BJ (cell line): ENCODE results near the gene HS3ST1. TPM values are rescaled to one million over a fixed set of nuclear protein-coding genes. Genes with fewer than 3 reads are reported as not detected.

Experiments
- CTCF ChIA-PET: fragments of 350-600 bp; formaldehyde crosslinking; extraction: SDS; loops from one replicate; lab custom pipeline; 2021; ENCODE audit warnings: antibody characterized with exemption, inconsistent platforms; lab: Yijun Ruan, JAX
- POLR2A ChIA-PET: fragments of 300-600 bp; sonication (Branson Sonifier 250); formaldehyde crosslinking; extraction: SDS; loops from one replicate; lab custom pipeline; 2021; ENCODE audit warnings: antibody characterized with exemption; lab: Charles Lee
- DNase-seq: peaks from one replicate; pipeline ENCODE4 v3.0.0-alpha.2; 2011; ENCODE audit warnings: low read depth
- H3K27me3 ChIP-seq: 2 replicates; pipeline ENCODE4 v1.6.0; 2011; ENCODE audit warnings: low read length; ENCODE audit not compliant: control insufficient read depth, insufficient read depth
- H3K36me3 ChIP-seq: 2 replicates; pipeline ENCODE4 v1.5.1; 2011; ENCODE audit warnings: low read length; ENCODE audit not compliant: control insufficient read depth, insufficient read depth
- H3K4me3 ChIP-seq: 2 replicates; pipeline ENCODE4 v1.5.1; 2011; ENCODE audit warnings: low read depth, mild to moderate bottlenecking, control low read depth, low read length
- polyA plus RNA-seq: library from polyadenylated mRNA; depleted of rRNA; stranded (reverse); fragments of >200 nt; gene quantifications from 2 replicates; pipeline ENCODE4 v1.2.3, GENCODE V29; 2011
- TF ChIP-seq, protein P1 (sequence below): IDR thresholded peaks from 2 replicates; pipeline ENCODE4 v1.5.1; 2011; ENCODE audit warnings: low read depth, mild to moderate bottlenecking, control low read depth, inconsistent platforms, low read length, moderate library complexity; ENCODE audit not compliant: insufficient read depth

Gene HS3ST1
- polyA plus RNA-seq, 1 experiment = not detected

DNA sequence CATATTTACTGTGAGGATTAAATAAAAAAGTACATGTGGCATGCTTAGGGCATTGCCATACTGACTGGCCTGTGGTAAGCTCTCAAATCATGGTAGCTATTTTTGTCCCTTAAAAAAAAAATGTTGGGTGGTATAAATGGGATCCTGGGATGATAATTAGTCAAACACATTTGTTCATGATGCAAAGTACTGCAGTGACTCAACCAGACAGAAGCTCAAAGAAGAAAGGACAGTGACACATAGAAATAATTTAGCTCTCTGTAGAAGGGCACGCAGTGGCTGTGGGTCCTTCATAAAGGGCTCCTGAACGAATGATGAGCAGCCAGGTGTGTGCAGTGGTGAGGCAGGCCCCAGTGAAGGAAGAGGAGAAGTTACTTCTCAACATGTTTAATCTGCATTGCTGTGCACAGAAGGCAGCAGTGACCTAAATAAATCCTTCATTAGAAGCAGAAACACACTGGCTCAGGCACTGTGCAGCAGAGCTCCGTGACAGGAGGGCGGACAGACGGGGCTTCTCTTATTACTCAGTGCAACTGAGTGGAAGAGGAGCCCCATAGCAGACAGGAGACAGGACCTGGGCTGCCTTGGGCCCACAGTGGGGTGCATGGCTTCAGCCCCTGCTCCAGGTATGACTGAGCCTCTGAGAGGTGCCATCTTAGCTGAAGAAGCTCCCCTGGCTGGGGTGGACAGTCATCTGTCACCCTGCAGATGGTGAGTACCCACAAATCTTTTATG is 20.3 kb downstream of the HS3ST1 start:
- ChIA-PET CTCF (no interaction called here), POLR2A (no interaction called here)
- no peak for DNase-seq
- Histone ChIP-seq H3K4me3 (no peak overlapping the region), H3K36me3 (no peaks in the 10 kb centered on the region), H3K27me3 (no peaks in the 10 kb centered on the region)
- TF ChIP-seq, protein P1, sequence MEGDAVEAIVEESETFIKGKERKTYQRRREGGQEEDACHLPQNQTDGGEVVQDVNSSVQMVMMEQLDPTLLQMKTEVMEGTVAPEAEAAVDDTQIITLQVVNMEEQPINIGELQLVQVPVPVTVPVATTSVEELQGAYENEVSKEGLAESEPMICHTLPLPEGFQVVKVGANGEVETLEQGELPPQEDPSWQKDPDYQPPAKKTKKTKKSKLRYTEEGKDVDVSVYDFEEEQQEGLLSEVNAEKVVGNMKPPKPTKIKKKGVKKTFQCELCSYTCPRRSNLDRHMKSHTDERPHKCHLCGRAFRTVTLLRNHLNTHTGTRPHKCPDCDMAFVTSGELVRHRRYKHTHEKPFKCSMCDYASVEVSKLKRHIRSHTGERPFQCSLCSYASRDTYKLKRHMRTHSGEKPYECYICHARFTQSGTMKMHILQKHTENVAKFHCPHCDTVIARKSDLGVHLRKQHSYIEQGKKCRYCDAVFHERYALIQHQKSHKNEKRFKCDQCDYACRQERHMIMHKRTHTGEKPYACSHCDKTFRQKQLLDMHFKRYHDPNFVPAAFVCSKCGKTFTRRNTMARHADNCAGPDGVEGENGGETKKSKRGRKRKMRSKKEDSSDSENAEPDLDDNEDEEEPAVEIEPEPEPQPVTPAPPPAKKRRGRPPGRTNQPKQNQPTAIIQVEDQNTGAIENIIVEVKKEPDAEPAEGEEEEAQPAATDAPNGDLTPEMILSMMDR = no peak

DNA sequence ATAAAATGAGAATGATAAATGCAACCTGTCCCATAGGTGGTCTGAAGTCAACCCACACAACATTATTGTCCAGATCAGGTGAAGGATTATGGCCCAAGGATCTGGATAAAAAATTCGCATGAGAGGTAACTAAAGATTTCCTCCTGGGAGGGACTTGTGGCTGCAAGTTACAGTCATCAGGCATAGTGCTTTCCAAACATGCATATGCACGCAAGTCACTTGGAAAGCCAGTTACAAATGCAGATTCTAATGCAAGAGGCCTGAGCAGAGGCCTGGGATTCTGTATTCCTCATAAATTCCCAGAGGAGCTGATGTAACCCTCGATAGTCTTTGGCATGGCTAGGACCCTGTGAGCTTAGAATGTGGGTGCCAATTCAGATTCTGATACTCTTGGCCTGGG is 21.1 kb downstream of the HS3ST1 start:
- no peaks in the 10 kb centered on the region for H3K27me3 ChIP-seq
- CTCF ChIA-PET = no interaction called here
- TF ChIP-seq, protein P1 = no peak
- no peak overlapping the region for H3K4me3 ChIP-seq
- POLR2A ChIA-PET = no interaction called here
- DNase-seq = no peak
- H3K36me3 ChIP-seq = no peaks in the 10 kb centered on the region

DNA sequence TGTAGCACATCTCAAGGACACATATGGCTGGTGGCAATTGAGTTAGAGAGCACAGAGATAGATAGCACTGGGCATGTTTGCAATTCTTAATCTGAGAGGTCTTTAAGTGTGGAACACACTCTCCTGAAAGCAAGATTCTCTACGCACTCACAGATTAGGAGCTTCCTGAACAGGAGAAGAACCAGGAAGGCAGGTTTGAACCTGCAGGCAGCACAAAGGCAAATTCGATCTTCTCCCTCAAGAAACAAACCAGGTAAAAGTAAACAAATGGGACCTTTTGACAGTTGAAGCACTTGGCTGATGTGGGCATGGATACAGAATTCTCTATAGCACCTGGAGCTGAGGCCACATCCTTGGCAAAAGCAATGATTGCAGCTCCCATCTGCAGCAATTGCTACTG is 24.3 kb downstream of the HS3ST1 start:
- POLR2A ChIA-PET = no interaction called here
- DNase-seq = no peak
- H3K4me3 ChIP-seq = no peak overlapping the region
- no peaks in the 10 kb centered on the region for H3K27me3 ChIP-seq
- CTCF ChIA-PET = no interaction called here
- no peaks in the 10 kb centered on the region for H3K36me3 ChIP-seq
- TF ChIP-seq, protein P1 = no peak

DNA sequence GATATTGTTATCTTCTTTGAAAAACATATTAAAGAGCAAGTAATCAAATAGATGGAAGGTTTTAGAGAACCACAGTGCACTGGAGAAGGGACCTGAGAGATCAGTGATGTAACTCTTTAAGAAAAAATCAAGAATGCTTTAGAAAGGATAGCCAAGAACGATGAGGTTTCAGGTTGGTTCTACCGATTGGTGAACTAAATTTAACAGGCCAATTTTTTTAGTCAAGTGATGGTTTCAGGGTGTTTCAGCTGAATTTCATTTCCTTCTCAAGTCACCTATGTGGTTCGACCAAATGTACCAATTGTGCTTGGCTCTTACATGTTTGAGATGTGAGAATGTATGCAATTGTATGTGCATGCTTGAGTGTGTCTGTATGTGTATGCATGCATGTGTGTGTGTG is 26.5 kb downstream of the HS3ST1 start:
- no peaks in the 10 kb centered on the region for H3K27me3 ChIP-seq
- no peak overlapping the region for H3K4me3 ChIP-seq
- no peaks in the 10 kb centered on the region for H3K36me3 ChIP-seq
- DNase-seq = no peak
- TF ChIP-seq, protein P1 = no peak
- ChIA-PET POLR2A (no interaction called here), CTCF (no interaction called here)

DNA sequence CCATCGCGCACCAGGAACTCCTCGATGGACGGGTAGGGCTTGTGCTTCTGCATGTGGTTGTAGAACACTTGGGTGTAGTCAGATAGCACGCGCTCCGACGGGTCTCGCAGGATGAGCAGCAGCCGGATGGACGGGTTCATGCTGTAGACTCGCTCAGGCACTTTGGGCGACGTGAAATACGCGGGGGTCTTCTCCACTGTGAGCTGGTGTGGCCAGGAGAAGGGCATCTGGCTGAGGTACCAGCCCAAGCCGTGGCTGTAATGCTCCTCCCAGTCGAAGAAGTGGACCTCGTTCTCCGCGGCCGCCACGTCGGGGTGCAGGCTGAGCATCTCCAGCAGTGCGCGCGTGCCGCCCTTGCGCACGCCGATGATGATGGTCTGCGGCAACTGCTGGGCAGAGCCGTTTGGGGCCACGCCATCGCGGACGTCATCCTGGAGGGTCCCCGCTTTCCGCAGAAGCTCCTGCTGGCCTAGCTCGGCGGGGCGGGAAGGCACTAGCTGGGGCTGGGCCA is 29.2 kb downstream of the HS3ST1 start:
- H3K36me3 ChIP-seq = no peaks in the 10 kb centered on the region
- ChIA-PET CTCF (no interaction called here), POLR2A (no interaction called here)
- no peak overlapping the region for H3K4me3 ChIP-seq
- no peaks in the 10 kb centered on the region for H3K27me3 ChIP-seq
- TF ChIP-seq, protein P1 = no peak
- no peak for DNase-seq
